IMR-90 (cell line): ENCODE results near the gene ASH1L. TPM values are rescaled to one million over a fixed set of nuclear protein-coding genes. Genes with fewer than 3 reads are reported as not detected.

Experiments used
- ATAC-seq: fragments of 200-7000 bp; cut with Tn5 transposase; 2 replicates; pipeline ENCODE4 v1.9.1; 2020; ENCODE audit warnings: low read depth, mild to moderate bottlenecking, moderate library complexity
- BruUV-seq: library from RNA; stranded (reverse); fragments of 400-500 nt; replicated peaks from 2 replicates; lab custom pipeline; 2021; lab: Mats Ljungman, UMichigan
- CTCF ChIA-PET: fragments of 300-600 bp; formaldehyde crosslinking; extraction: SDS; loops from one replicate; lab custom pipeline; 2021; ENCODE audit warnings: antibody characterized with exemption; lab: Yijun Ruan, JAX
- POLR2A ChIA-PET: fragments of 300-600 bp; sonication (Branson Sonifier 250); formaldehyde crosslinking; loops from one replicate; lab custom pipeline; 2022; ENCODE audit warnings: antibody characterized with exemption; ENCODE audit not compliant: unreplicated experiment; lab: Charles Lee
- DNase-seq: peaks from one replicate; pipeline ENCODE4 v3.0.0; 2013
- H2AFZ ChIP-seq: replicated peaks from 2 replicates; pipeline ENCODE3; 2013; ENCODE audit warnings: low read length, mild to moderate bottlenecking; ENCODE audit not compliant: poor library complexity
- H2AK5ac ChIP-seq: 2 replicates; pipeline ENCODE4 v1.6.1; 2013; ENCODE audit warnings: low read depth, low read length, inconsistent platforms
- H2AK9ac ChIP-seq: replicated peaks from 2 replicates; pipeline ENCODE3; 2013; ENCODE audit warnings: mild to moderate bottlenecking, low read depth, low read length, moderate library complexity; ENCODE audit not compliant: poor library complexity
- H2BK120ac ChIP-seq: 2 replicates; pipeline ENCODE4 v1.6.1; 2013; ENCODE audit warnings: low read depth, low read length, inconsistent platforms
- H2BK15ac ChIP-seq: 3 replicates; pipeline ENCODE4 v1.6.1; 2013; ENCODE audit warnings: low read depth, low read length, inconsistent platforms
- H2BK20ac ChIP-seq: 2 replicates; pipeline ENCODE4 v1.6.1; 2013; ENCODE audit warnings: low read depth, mild to moderate bottlenecking, inconsistent platforms, low read length, moderate library complexity
- H2BK5ac ChIP-seq: 2 replicates; pipeline ENCODE4 v1.6.1; 2013; ENCODE audit warnings: mild to moderate bottlenecking, low read depth, low read length, inconsistent platforms; ENCODE audit not compliant: poor library complexity, severe bottlenecking
- H3K14ac ChIP-seq: replicated peaks from 2 replicates; pipeline ENCODE4 v1.6.1; 2013; ENCODE audit warnings: low read depth, low read length, inconsistent platforms
- H3K18ac ChIP-seq: 2 replicates; pipeline ENCODE4 v1.6.1; 2013; ENCODE audit warnings: low read depth, low read length, control low read depth
- H3K23ac ChIP-seq: 2 replicates; pipeline ENCODE4 v1.6.1; 2013; ENCODE audit warnings: low read depth, low read length, inconsistent platforms
- H3K27ac ChIP-seq: 2 replicates; pipeline ENCODE4 v1.5.1; 2013; ENCODE audit warnings: mild to moderate bottlenecking, control low read depth, low read length; ENCODE audit not compliant: insufficient read depth
- H3K27me3 ChIP-seq: 2 replicates; pipeline ENCODE4 v1.6.1; 2013; ENCODE audit warnings: low read length; ENCODE audit not compliant: control insufficient read depth, insufficient read depth
- H3K36me3 ChIP-seq: 2 replicates; pipeline ENCODE4 v1.6.1; 2013; ENCODE audit warnings: low read length, mixed read lengths; ENCODE audit not compliant: control insufficient read depth, insufficient read depth
- H3K4ac ChIP-seq: 2 replicates; pipeline ENCODE4 v1.6.1; 2013; ENCODE audit warnings: low read depth, low read length, inconsistent platforms
- H3K4me1 ChIP-seq: 2 replicates; pipeline ENCODE4 v1.6.1; 2013; ENCODE audit warnings: low read length, mixed read lengths; ENCODE audit not compliant: control insufficient read depth, insufficient read depth
- H3K4me2 ChIP-seq: 2 replicates; pipeline ENCODE4 v1.6.1; 2013; ENCODE audit warnings: low read depth, mild to moderate bottlenecking, control low read depth, low read length, moderate library complexity
- H3K4me3 ChIP-seq: 2 replicates; pipeline ENCODE4 v1.5.1; 2013; ENCODE audit warnings: low read depth, mild to moderate bottlenecking, control low read depth, low read length, moderate library complexity; ENCODE audit not compliant: insufficient read depth
- H3K56ac ChIP-seq: 2 replicates; pipeline ENCODE4 v1.6.1; 2013; ENCODE audit warnings: low read length, inconsistent platforms; ENCODE audit not compliant: insufficient read depth; ENCODE audit errors: extremely low read depth
- H3K79me1 ChIP-seq, 2 experiments: 2 replicates each; pipeline ENCODE4 v1.6.1; 2013; ENCODE audit warnings: low read length in 2 of 2, inconsistent platforms in 1 of 2, low read depth in 1 of 2
- H3K9ac ChIP-seq: 2 replicates; pipeline ENCODE4 v1.6.1; 2013; ENCODE audit warnings: low read depth, low read length, control low read depth
- H3K9me1 ChIP-seq: 2 replicates; pipeline ENCODE4 v1.6.1; 2013; ENCODE audit warnings: low read length, inconsistent platforms; ENCODE audit not compliant: insufficient read depth
- H3K9me3 ChIP-seq: 2 replicates; pipeline ENCODE4 v1.6.1; 2013; ENCODE audit warnings: low read length; ENCODE audit not compliant: control insufficient read depth, insufficient read depth
- H4K20me1 ChIP-seq: 2 replicates; pipeline ENCODE4 v1.6.1; 2013; ENCODE audit warnings: low read length, inconsistent platforms; ENCODE audit not compliant: insufficient read depth
- H4K5ac ChIP-seq: 2 replicates; pipeline ENCODE4 v1.6.1; 2013; ENCODE audit warnings: mild to moderate bottlenecking, low read depth, low read length, control low read depth
- H4K8ac ChIP-seq, 2 experiments: 2 replicates each; pipeline ENCODE4 v1.6.1; 2013; ENCODE audit warnings: low read depth in 2 of 2, low read length in 2 of 2, control low read depth in 1 of 2, inconsistent platforms in 1 of 2
- H4K91ac ChIP-seq: 2 replicates; pipeline ENCODE4 v1.6.1; 2013; ENCODE audit warnings: low read depth, low read length, inconsistent platforms; ENCODE audit not compliant: insufficient read depth
- BHLHE40 ChIP-seq: fragments of 150-350 bp; IDR thresholded peaks from 2 replicates; pipeline ENCODE4 v1.6.1; 2016; ENCODE audit warnings: mild to moderate bottlenecking, low read depth, low read length
- CEBPB ChIP-seq: IDR thresholded peaks from 2 replicates; pipeline ENCODE4 v1.6.1; 2012; ENCODE audit warnings: low read depth, low read length, improper control_type of control experiment
- FOS ChIP-seq: fragments of 150-350 bp; IDR thresholded peaks from 2 replicates; pipeline ENCODE4 v1.6.1; 2016; ENCODE audit warnings: low read depth, low read length
- MAZ ChIP-seq: IDR thresholded peaks from 2 replicates; pipeline ENCODE4 v1.6.1; 2012; ENCODE audit warnings: low read depth, mild to moderate bottlenecking, low read length, improper control_type of control experiment, moderate library complexity, borderline replicate concordance
- MXI1 ChIP-seq: IDR thresholded peaks from 2 replicates; pipeline ENCODE4 v1.6.1; 2012; ENCODE audit warnings: low read depth, mild to moderate bottlenecking, low read length, moderate library complexity, borderline replicate concordance
- RCOR1 ChIP-seq: IDR thresholded peaks from 2 replicates; pipeline ENCODE4 v1.6.1; 2012; ENCODE audit warnings: mild to moderate bottlenecking, low read length, improper control_type of control experiment; ENCODE audit not compliant: insufficient replicate concordance
- SMC3 ChIP-seq: fragments of 150-350 bp; IDR thresholded peaks from 2 replicates; pipeline ENCODE4 v1.6.1; 2016; ENCODE audit warnings: low read depth, mild to moderate bottlenecking, antibody characterized with exemption, low read length, moderate library complexity
- WGBS, 2 experiments: methylation state at CpG; one replicate each; pipeline versions ENCODE4 v1.1.5 to v1.1.7; 2013; ENCODE audit warnings: missing lambda C conversion rate in 2 of 2; ENCODE audit not compliant: insufficient read length in 1 of 2; ENCODE audit errors: extremely low coverage in 2 of 2; 5-methylcytosine and 5-hydroxymethylcytosine counted together
- dilution Hi-C: fragments of 300-500 bp; cut with HindIII; formaldehyde crosslinking; loops from one replicate; pipeline ENCODE4 v1.14.3; 2018; ENCODE audit warnings: low sequenced_read_pairs; ENCODE audit not compliant: unreplicated experiment
- in situ Hi-C: fragments of 300-500 bp; cut with MboI; formaldehyde crosslinking; loops from 3 replicates; pipeline ENCODE4 v1.14.3; 2019; ENCODE audit warnings: low sequenced_read_pairs, inconsistent platforms, mixed read lengths
- intact Hi-C: fragments of 100-400 bp; cut with micrococcal nuclease; formaldehyde crosslinking; loops from 2 replicates; pipeline ENCODE4 v1.10.0; 2022
- polyA plus RNA-seq, 3 experiments: library from polyadenylated mRNA; depleted of rRNA; stranded (reverse); fragments of >200 nt; gene quantifications; 2 replicates each; pipeline ENCODE4 v1.2.3, GENCODE V29; 2012; ENCODE audit warnings: low replicate concordance in 1 of 3
- total RNA-seq: library from RNA; depleted of rRNA; stranded (reverse); fragments of >200 nt; gene quantifications from 2 replicates; pipeline ENCODE4 v1.2.3, GENCODE V29; 2012
- TF ChIP-seq, protein P1 (sequence below): conservative IDR thresholded peaks from 2 replicates; pipeline ENCODE4 v1.5.1; 2012; ENCODE audit warnings: mild to moderate bottlenecking, low read depth, low read length, improper control_type of control experiment

The ASH1L gene
- total and polyA plus RNA-seq, 2 of the 4 experiments (the other 2 are of a cell fraction) = 13.7 to 18.5 TPM

DNA sequence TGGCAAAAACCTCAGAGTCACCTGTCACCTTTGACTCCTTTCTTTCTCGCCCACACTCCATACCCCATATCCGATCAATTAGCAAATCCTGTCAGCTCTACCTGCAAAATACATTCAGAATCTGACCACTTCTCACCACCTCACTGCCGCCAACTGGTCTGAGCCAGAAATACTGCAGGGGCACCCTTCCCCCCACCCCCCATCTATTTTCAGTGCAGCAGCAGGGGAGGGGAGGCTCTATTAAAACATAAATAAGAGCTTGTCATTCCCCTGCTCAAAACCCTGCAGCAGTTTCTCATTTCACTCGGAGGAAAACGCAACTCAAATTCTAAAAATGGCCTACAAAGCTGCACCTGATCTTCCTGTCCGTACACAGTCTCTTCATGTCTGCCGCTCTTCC, 265.2 kb downstream of the ASH1L start:
- Histone ChIP-seq H2BK5ac (no peak overlapping the region), H3K4ac (no peak overlapping the region), H3K18ac (no peak overlapping the region), H3K14ac (no peak overlapping the region), H4K8ac (no peak overlapping the region), H4K5ac (no peak overlapping the region), H3K23ac (no peak overlapping the region), H2BK15ac (no peak overlapping the region), H3K4me2 (no peak overlapping the region), H3K9me3 (peaks cover 2% of the 10 kb centered on the region; the same call in 1 of the 2 replicates), H3K27ac (no peak overlapping the region), H4K20me1 (no peaks in the 10 kb centered on the region), H3K4me3 (no peak overlapping the region), H2AK5ac (no peak overlapping the region), H2BK120ac (no peak overlapping the region), H3K36me3 (no peaks in the 10 kb centered on the region), H3K9ac (no peak overlapping the region), H3K9me1 (no peaks in the 10 kb centered on the region), H4K91ac (no peak overlapping the region), H2AK9ac (no peak overlapping the region), H3K27me3 (peaks cover 53% of the 10 kb centered on the region), H3K79me1 (no peaks in the 10 kb centered on the region), H3K4me1 (no peaks in the 10 kb centered on the region), H2AFZ (no peak overlapping the region), H2BK20ac (no peak overlapping the region), H3K56ac (no peak overlapping the region)
- DNase-seq (no peak), ATAC-seq (no peak)
- dilution Hi-C loops = no loop called here
- TF ChIP-seq FOS (no peak), MAZ (no peak), SMC3 (no peak), BHLHE40 (no peak), CEBPB (no peak), RCOR1 (no peak), MXI1 (no peak)
- TF ChIP-seq, protein P1, sequence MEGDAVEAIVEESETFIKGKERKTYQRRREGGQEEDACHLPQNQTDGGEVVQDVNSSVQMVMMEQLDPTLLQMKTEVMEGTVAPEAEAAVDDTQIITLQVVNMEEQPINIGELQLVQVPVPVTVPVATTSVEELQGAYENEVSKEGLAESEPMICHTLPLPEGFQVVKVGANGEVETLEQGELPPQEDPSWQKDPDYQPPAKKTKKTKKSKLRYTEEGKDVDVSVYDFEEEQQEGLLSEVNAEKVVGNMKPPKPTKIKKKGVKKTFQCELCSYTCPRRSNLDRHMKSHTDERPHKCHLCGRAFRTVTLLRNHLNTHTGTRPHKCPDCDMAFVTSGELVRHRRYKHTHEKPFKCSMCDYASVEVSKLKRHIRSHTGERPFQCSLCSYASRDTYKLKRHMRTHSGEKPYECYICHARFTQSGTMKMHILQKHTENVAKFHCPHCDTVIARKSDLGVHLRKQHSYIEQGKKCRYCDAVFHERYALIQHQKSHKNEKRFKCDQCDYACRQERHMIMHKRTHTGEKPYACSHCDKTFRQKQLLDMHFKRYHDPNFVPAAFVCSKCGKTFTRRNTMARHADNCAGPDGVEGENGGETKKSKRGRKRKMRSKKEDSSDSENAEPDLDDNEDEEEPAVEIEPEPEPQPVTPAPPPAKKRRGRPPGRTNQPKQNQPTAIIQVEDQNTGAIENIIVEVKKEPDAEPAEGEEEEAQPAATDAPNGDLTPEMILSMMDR = no peak
- ChIA-PET CTCF (no interaction called here), POLR2A (no interaction called here)
- intact Hi-C loops = no loop called here
- in situ Hi-C loops = no loop called here
- BruUV-seq = no TSS peak
- WGBS, 2 experiments = 60% methylated on average over 4 of the region's 7 CpGs; no CpG with 5 or more reads in 1 of the 2 experiments
